Measurements from ENCODE around the gene PRDM8.

The PRDM8 gene

DNA sequence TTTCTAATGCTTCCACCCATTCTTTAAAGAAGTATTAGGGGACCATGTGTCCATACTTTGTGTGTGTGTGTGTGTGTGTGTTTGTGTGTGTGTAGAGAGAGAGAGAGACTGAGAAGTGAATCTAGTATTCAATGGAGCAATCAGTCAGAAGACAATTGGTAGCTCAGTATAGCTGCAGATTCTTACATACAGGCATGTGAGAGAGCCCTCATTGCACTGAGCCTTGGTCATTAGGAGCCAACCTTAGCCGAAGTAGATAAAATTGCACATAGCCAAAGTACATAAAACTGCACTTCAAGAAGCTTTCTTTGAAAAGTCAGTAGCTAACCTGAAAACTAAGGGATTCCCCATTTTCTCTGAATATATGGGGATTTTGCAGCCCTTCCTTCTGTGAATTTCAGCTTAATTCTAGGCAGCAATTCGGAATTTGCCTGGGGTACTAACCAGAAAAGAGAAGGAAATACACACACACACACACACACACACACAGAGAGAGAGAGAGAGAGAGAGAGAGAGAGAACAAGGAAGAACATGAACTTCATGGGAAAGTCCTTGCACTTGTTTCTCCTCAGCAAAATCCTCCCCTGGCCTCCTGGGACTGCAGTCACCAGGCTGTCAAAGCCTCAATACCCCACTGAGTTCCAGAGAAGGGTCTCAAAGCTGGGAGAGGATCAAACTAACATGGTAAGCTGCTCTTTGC is 1.7 kb upstream of the PRDM8 start:
- TF ChIP-seq, protein P1, sequence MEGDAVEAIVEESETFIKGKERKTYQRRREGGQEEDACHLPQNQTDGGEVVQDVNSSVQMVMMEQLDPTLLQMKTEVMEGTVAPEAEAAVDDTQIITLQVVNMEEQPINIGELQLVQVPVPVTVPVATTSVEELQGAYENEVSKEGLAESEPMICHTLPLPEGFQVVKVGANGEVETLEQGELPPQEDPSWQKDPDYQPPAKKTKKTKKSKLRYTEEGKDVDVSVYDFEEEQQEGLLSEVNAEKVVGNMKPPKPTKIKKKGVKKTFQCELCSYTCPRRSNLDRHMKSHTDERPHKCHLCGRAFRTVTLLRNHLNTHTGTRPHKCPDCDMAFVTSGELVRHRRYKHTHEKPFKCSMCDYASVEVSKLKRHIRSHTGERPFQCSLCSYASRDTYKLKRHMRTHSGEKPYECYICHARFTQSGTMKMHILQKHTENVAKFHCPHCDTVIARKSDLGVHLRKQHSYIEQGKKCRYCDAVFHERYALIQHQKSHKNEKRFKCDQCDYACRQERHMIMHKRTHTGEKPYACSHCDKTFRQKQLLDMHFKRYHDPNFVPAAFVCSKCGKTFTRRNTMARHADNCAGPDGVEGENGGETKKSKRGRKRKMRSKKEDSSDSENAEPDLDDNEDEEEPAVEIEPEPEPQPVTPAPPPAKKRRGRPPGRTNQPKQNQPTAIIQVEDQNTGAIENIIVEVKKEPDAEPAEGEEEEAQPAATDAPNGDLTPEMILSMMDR (IDR thresholded peaks at IDR 0.05; ENCODE audit: low read depth, low read length) = no peak
- H3K4me3 ChIP-seq (ENCODE audit: low read depth, low read length) = no peak overlapping the region

DNA sequence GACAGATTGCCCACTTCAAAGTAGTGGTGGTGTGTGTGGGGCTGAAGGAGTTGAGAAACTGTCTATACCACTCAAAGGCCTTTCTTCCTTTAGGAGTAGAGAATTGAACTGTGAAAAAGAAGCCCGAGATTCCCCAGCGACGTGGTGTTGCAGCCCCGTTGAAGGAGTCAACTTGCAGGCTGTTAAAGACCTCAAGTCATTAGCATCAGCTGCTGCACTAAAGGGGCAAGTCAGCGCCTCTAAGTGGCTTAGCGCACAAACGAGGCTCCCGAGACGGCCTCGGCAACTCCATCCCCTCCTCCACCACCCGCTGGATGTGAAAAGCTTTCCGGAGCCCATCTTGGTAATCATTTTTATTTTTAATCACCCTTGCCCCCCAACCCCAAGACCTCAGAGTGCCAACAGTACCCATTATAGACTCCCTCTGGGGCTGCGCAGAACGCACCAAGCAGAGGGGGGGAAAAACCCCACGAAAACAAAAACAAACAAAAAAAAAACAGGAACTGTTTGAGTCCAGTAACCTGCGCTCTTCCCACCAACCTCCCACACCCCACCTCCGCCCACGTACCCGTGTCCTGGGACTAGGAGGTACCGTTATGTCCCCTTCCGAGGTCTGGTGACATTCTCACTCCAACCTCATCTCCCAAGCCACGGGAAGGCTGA is 913 bp upstream of the PRDM8 start:
- peak overlapping the region; percentile 35 for H3K4me3 ChIP-seq (ENCODE audit: low read depth, low read length)
- TF ChIP-seq, protein P1 (IDR thresholded peaks at IDR 0.05; ENCODE audit: low read depth, low read length) = no peak

DNA sequence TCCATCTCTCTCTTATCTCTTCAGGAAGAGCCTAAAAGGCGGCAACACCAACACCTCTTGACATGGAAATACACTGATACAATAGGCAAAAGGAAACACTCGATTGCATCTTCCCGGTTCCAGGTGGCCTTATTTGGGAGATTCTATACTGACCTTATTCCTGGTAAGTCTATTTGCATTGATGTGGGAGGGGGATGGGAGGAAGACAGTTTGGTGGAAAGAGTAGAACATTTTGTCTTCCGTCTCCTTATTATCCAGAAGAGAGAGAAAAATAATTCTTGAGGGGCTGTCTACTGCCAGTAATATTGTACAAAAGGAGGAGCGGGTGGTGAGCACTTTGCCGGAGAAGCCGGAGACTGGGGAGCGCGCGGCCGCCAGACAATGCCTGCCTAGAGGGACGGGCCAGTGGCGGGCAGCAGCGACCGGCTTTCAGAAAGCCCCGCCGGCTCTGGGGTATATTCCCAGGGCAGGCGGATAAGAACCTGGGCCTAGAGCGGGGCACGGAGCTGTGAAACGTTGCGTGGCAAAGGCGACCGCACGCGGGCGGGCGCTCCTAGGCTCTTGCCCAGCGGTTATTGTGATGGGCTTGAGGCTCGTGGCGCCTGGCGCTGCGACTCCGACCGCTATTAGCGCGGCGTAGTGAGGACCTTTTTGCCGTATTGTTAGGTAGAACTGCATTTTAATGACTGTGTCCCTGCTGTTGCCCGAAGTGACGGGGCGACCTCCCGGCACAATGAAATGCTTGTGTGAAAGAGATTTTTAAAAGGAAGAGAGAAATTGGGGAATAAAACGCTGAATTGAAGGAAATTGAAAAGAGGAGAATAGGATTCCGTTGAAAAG is 518 bp downstream of the PRDM8 start:
- TF ChIP-seq, protein P1 (IDR thresholded peaks at IDR 0.05; ENCODE audit: low read depth, low read length) = no peak
- no peak overlapping the region; the same call in 1 of the 2 replicates for H3K4me3 ChIP-seq (ENCODE audit: low read depth, low read length)

DNA sequence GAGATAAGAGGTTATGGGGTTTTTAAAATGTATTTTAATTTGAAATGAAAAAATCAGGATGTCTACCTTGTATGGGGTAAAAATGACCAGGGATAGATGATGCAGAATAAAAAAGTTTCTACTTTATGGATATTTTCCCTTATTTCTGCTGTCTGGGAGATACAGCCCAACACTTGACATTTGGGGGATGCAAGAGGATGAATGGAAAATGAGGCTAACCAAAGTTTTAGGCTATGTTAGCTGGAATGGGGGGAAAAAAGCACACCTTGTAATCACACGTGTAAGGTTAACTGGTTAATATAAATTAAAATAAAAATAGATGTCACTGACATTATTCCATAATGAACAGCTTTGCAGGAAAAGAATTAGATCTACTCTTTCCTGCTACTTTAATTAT is 1.1 kb downstream of the PRDM8 start:
- no peak overlapping the region for H3K4me3 ChIP-seq (ENCODE audit: low read depth, low read length)
- TF ChIP-seq, protein P1 (IDR thresholded peaks at IDR 0.05; ENCODE audit: low read depth, low read length) = no peak

DNA sequence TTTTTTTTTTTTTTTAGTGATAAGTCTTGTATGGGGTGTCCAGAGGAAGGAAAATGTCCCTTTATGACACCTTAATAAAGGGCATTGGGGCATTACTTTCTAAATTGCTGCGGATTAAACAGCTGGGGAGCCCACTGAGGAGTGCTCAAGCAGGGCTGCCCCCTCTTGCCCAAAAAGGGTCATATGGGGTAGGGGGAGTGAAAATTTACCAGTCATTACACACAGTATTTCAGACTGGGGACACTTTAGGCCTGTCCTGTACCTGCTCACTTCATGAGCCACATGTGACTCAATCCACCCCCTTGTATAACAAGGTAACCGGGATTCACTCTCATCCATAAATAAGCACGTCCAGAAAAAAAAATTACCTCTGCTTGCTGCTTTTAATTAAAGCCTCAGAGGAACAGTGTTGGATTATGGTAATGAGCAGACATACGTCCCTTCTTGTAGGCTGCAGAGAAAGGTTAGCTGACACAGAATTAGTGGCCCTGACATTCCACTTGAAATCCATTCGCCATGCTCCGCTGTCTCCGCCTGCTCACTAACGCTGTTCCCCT is 1.8 kb downstream of the PRDM8 start:
- TF ChIP-seq, protein P1 (IDR thresholded peaks at IDR 0.05; ENCODE audit: low read depth, low read length) = no peak
- H3K4me3 ChIP-seq (ENCODE audit: low read depth, low read length) = no peak overlapping the region

DNA sequence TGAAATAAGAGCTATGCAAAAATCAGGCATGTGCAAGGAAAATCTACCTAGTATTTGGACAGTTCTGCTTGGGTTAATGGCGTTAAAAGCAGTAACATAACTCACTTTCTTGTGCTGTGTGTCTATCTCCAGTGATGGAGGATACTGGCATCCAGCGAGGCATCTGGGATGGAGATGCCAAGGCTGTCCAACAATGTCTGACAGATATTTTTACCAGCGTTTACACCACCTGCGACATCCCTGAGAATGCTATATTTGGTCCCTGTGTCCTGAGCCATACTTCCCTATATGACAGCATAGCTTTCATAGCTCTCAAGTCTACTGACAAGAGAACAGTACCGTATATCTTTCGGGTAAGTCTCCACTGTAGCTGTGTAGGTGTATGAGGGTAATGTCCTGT is 2.6 kb downstream of the PRDM8 start:
- H3K4me3 ChIP-seq (ENCODE audit: low read depth, low read length) = no peak overlapping the region
- TF ChIP-seq, protein P1 (IDR thresholded peaks at IDR 0.05; ENCODE audit: low read depth, low read length) = no peak

Measured in WI38 (cell line).